K562 (cell line): ENCODE results near the gene DPP4. TPM values are rescaled to one million over a fixed set of nuclear protein-coding genes. Genes with fewer than 3 reads are reported as not detected.

Source experiments
- ATAC-seq: fragments of 200-7000 bp; cut with Tn5 transposase; 3 replicates; pipeline ENCODE4 v1.9.1; 2020; ENCODE audit warnings: moderate library complexity
- BruUV-seq: library from RNA; stranded (reverse); fragments of 400-500 nt; replicated peaks from 2 replicates; lab custom pipeline; 2021; lab: Mats Ljungman, UMichigan
- CTCF ChIA-PET: fragments of 300-600 bp; formaldehyde crosslinking; extraction: SDS; loops from one replicate; lab custom pipeline; 2021; ENCODE audit warnings: low intra/inter-chr PET ratio; lab: Yijun Ruan, JAX
- POLR2A ChIA-PET: fragments of 300-600, 350-650 bp; sonication (Branson Sonifier 250); formaldehyde crosslinking; extraction: SDS; loops from one replicate; lab custom pipeline; 2021; ENCODE audit warnings: antibody characterized with exemption, inconsistent platforms; lab: Yijun Ruan, JAX
- DNase-seq, 4 experiments: peaks; one replicate each; pipeline versions ENCODE4 v3.0.0 to v3.0.0-alpha.2; 2011 to 2018; ENCODE audit warnings: low spot score in 3 of 4, mixed read lengths in 3 of 4; ENCODE audit errors: extremely low read depth in 1 of 4
- FAIRE-seq: peaks from 2 replicates; lab custom pipeline; 2011; peaks lifted over from hg19 to GRCh38; lab: Jason Lieb, UNC
- H2AFZ ChIP-seq: 2 replicates; pipeline ENCODE4 v1.6.0; 2011; ENCODE audit warnings: low read depth, low read length, control low read depth, inconsistent platforms
- H3K27ac ChIP-seq: fragments of 200-600 bp; 3 replicates; pipeline ENCODE4 v1.8.0; 2011; ENCODE audit warnings: low read depth, mild to moderate bottlenecking, control low read depth, inconsistent platforms, low read length, moderate library complexity, mixed read lengths; ENCODE audit errors: extremely low read depth
- H3K27me3 ChIP-seq, 2 experiments: fragments of 300-600 bp in 1 of 2; 2 replicates in 1 of 2; 3 replicates in 1 of 2; pipeline versions ENCODE4 v1.6.0 to v1.8.0; 2011; ENCODE audit warnings: inconsistent platforms in 2 of 2, low read length in 2 of 2, mild to moderate bottlenecking in 1 of 2, mixed read lengths in 1 of 2, moderate library complexity in 1 of 2; ENCODE audit not compliant: control insufficient read depth in 2 of 2, insufficient read depth in 2 of 2
- H3K36me3 ChIP-seq: fragments of 300-600 bp; 3 replicates; pipeline ENCODE4 v1.8.0; 2011; ENCODE audit warnings: mild to moderate bottlenecking, low read length, inconsistent platforms; ENCODE audit not compliant: control insufficient read depth, insufficient read depth
- H3K4me1 ChIP-seq, 2 experiments: fragments of 200-600 bp in 1 of 2; replicated peaks in 1 of 2; 2 replicates in 1 of 2; 3 replicates in 1 of 2; pipeline versions ENCODE4 v1.5.1 to v1.8.0; 2011; ENCODE audit warnings: inconsistent platforms in 2 of 2, low read length in 2 of 2, mild to moderate bottlenecking in 1 of 2, mixed read lengths in 1 of 2, moderate library complexity in 1 of 2; ENCODE audit not compliant: control insufficient read depth in 2 of 2, insufficient read depth in 2 of 2
- H3K4me2 ChIP-seq: 2 replicates; pipeline ENCODE4 v1.6.1; 2011; ENCODE audit warnings: low read length, control low read depth, inconsistent platforms, mixed read lengths; ENCODE audit not compliant: insufficient read depth
- H3K4me3 ChIP-seq: fragments of 200-600 bp; sonication (generic), shearing (Covaris generic); 2 replicates; pipeline ENCODE4 v1.5.1; 2016; ENCODE audit warnings: control low read depth, inconsistent platforms
- H3K79me2 ChIP-seq: fragments of 200-600 bp; 3 replicates; pipeline ENCODE4 v1.8.0; 2011; ENCODE audit warnings: low read length, inconsistent platforms; ENCODE audit not compliant: control insufficient read depth, insufficient read depth
- H3K9ac ChIP-seq, 2 experiments: 2 replicates each; pipeline versions ENCODE4 v1.6.0 to v1.6.1; 2011; ENCODE audit warnings: low read depth in 2 of 2, low read length in 2 of 2, control low read depth in 1 of 2, inconsistent platforms in 1 of 2, mild to moderate bottlenecking in 1 of 2, mixed read lengths in 1 of 2; ENCODE audit not compliant: insufficient read depth in 1 of 2
- H3K9me1 ChIP-seq: one replicate; pipeline ENCODE4 v1.6.0; 2011; ENCODE audit warnings: inconsistent platforms, mild to moderate bottlenecking, low read length, moderate library complexity; ENCODE audit not compliant: control insufficient read depth, insufficient read depth
- H3K9me3 ChIP-seq: replicated peaks from 2 replicates; pipeline ENCODE4 v1.5.1; 2011; ENCODE audit warnings: low read depth, low read length, inconsistent platforms; ENCODE audit not compliant: control insufficient read depth, insufficient read depth
- H4K20me1 ChIP-seq: replicated peaks from 2 replicates; pipeline ENCODE4 v1.6.1; 2011; ENCODE audit warnings: low read length, inconsistent platforms, mixed read lengths; ENCODE audit not compliant: control insufficient read depth, insufficient read depth
- BCOR ChIP-seq: fragments of 450-650 bp; IDR thresholded peaks from 2 replicates; pipeline ENCODE4 v1.6.1; 2016
- HES1 ChIP-seq: fragments of 450-650 bp; IDR thresholded peaks from 2 replicates; pipeline ENCODE4 v1.6.1; 2016; ENCODE audit warnings: low read depth, mild to moderate bottlenecking, moderate library complexity
- ID3 ChIP-seq, 2 experiments: fragments of 250-450 bp in 1 of 2; fragments of 450-650 bp in 1 of 2; sonication (Bioruptor Pico) in 1 of 2; IDR thresholded peaks; 2 replicates each; pipeline versions ENCODE4 v1.6.1 to v1.8.0; 2016 to 2021; ENCODE audit warnings: mild to moderate bottlenecking in 2 of 2, moderate library complexity in 2 of 2, missing compliant biosample characterization in 1 of 2, missing genetic modification characterization in 1 of 2
- KLF16 ChIP-seq: IDR thresholded peaks from 2 replicates; pipeline ENCODE4 v1.6.1; 2016; ENCODE audit warnings: antibody characterized with exemption
- KLF6 ChIP-seq: fragments of 250-450 bp; sonication (Bioruptor Pico); IDR thresholded peaks from 2 replicates; pipeline ENCODE4 v1.4.0; 2020; ENCODE audit warnings: mild to moderate bottlenecking, moderate library complexity, borderline replicate concordance
- MYC ChIP-seq, 2 experiments: fragments of 250-450 bp in 1 of 2; sonication (Bioruptor Pico) in 1 of 2; IDR thresholded peaks; 2 replicates each; pipeline versions ENCODE4 v1.5.1 to v1.6.1; 2012 to 2021; ENCODE audit warnings: low read depth in 2 of 2, borderline replicate concordance in 1 of 2, improper control_type of control experiment in 1 of 2, low read length in 1 of 2, mild to moderate bottlenecking in 1 of 2, moderate library complexity in 1 of 2
- PCBP1 ChIP-seq: fragments of 200-400 bp; formaldehyde crosslinking; IDR thresholded peaks from 2 replicates; pipeline ENCODE4 v1.6.1; 2018; ENCODE audit warnings: mild to moderate bottlenecking, low read depth, low read length; ENCODE audit not compliant: poor library complexity, severe bottlenecking
- PHF21A ChIP-seq: fragments of 450-650 bp; IDR thresholded peaks from 2 replicates; pipeline ENCODE4 v1.6.1; 2017; ENCODE audit warnings: low read depth, borderline replicate concordance
- POU5F1 ChIP-seq: fragments of 150-350 bp; IDR thresholded peaks from 2 replicates; pipeline ENCODE4 v1.6.1; 2014; ENCODE audit warnings: borderline replicate concordance, low read length, low read depth, mild to moderate bottlenecking; ENCODE audit not compliant: partially characterized antibody
- TCF3 ChIP-seq: sonication (generic); formaldehyde crosslinking; IDR thresholded peaks from 2 replicates; pipeline ENCODE4 v1.4.0; 2020; ENCODE audit warnings: mild to moderate bottlenecking, missing genetic modification reagents
- ZKSCAN1 ChIP-seq: fragments of 150-350 bp; IDR thresholded peaks from 2 replicates; pipeline ENCODE4 v1.6.1; 2016; ENCODE audit warnings: low read depth, low read length
- ZNF134 ChIP-seq: fragments of 250-450 bp; sonication (Bioruptor Pico); conservative IDR thresholded peaks from 2 replicates; pipeline ENCODE4 v1.4.0; 2020
- ZNF280A ChIP-seq: fragments of 450-650 bp; IDR thresholded peaks from 2 replicates; pipeline ENCODE4 v1.6.1; 2018; ENCODE audit warnings: mild to moderate bottlenecking, low read depth; ENCODE audit not compliant: partially characterized antibody
- ZNF316 ChIP-seq: fragments of 450-650 bp; IDR thresholded peaks from 2 replicates; pipeline ENCODE4 v1.6.1; 2016
- ZNF79 ChIP-seq: fragments of 250-450 bp; sonication (Bioruptor Pico); IDR thresholded peaks from 2 replicates; pipeline ENCODE4 v1.4.0; 2020; ENCODE audit warnings: low read depth, mild to moderate bottlenecking, moderate library complexity
- in situ Hi-C: fragments of 300-500 bp; cut with MboI; formaldehyde crosslinking; loops from 4 replicates; pipeline ENCODE4 v1.15.0; 2018; ENCODE audit warnings: inconsistent platforms, mixed read lengths
- intact Hi-C: fragments of 100-400 bp; cut with micrococcal nuclease; formaldehyde crosslinking; loops from 2 replicates; pipeline ENCODE4 v1.14.2; 2022
- polyA plus RNA-seq, 8 experiments: library from polyadenylated mRNA; depleted of rRNA in 4 of 8; stranded (reverse) in 5 of 8; unstranded in 3 of 8; fragments of >200 nt; fragmentation: Nextera tagmentation in 2 of 8; fragmentation: Illumina TruSeq in 1 of 8; extraction: Ambion mirVana in 2 of 8; extraction: Trizol in 1 of 8; gene quantifications; 2 replicates each; pipeline versions ENCODE4 v1.2.1 to v1.2.3, GENCODE V29; 2011 to 2014; ENCODE audit warnings: inconsistent platforms in 1 of 8, missing spikeins in 1 of 8
- total RNA-seq, 7 experiments: library from RNA; depleted of rRNA in 6 of 7; stranded (reverse); fragments of >200 nt in 6 of 7; fragmentation: Illumina TruSeq in 2 of 7; extraction: Trizol in 2 of 7; gene quantifications; 2 replicates each; pipeline versions ENCODE4 v1.2.1 to v1.2.3, GENCODE V29; 2011 to 2021; ENCODE audit warnings: low replicate concordance in 1 of 7

The DPP4 gene
- total and polyA plus RNA-seq, 9 of the 15 experiments (the other 6 are each of a cell fraction or from before 2014, with no cell fraction given) = 0.11 TPM; not detected in 8

GRCh38 chr2:162072976-162073887 is 783 bp downstream of the DPP4 start (continued):
- TF ChIP-seq ID3 (CRISPR knock-in tag; IDR thresholded peaks at IDR 0.05) (no peak), ID3 (tag; IDR thresholded peaks at IDR 0.05) (no peak), ZNF280A (no peak), PCBP1 (no peak), ZNF79 (no peak)
- TF ChIP-seq, all 486 proteins: peak for 0

GRCh38 chr2:162072181-162072702 is 1.8 kb downstream of the DPP4 start:
- ChIA-PET POLR2A (no interaction called here), CTCF (no interaction called here)
- Histone ChIP-seq H4K20me1 (no peaks in the 10 kb centered on the region), H3K27me3 (0 out of 5 replicates have a peak, but pooled peaks cover 0 to 9% of the 10 kb centered on the region in 2 experiments), H3K4me2 (no peak overlapping the region), H3K79me2 (no peaks in the 10 kb centered on the region), H2AFZ (no peak overlapping the region), H3K9me1 (no peaks in the 10 kb centered on the region), H3K36me3 (no peaks in the 10 kb centered on the region), H3K27ac (no peak overlapping the region), H3K4me1 (no peaks in the 10 kb centered on the region), H3K9ac (no peak overlapping the region), H3K4me3 (no peak overlapping the region), H3K9me3 (no peaks in the 10 kb centered on the region; the same call in 1 of the 2 replicates)
- BruUV-seq = no TSS peak
- DNase-seq (no peak), FAIRE-seq (no peak), ATAC-seq (no peak)
- intact Hi-C loops (no loop called here), in situ Hi-C loops (no loop called here)
- TF ChIP-seq ZKSCAN1 (no peak), KLF6 (CRISPR knock-in tag) (no peak), ZNF134 (CRISPR knock-in tag) (no peak), POU5F1 (no peak), TCF3 (CRISPR knock-in tag) (no peak), BCOR (no peak), KLF16 (no peak), HES1 (no peak), MYC (IDR thresholded peaks at IDR 0.05; ENCODE audit: low read depth, low read length) (no peak), MYC (CRISPR knock-in tag; IDR thresholded peaks at IDR 0.05; ENCODE audit: borderline replicate concordance, low read depth) (no peak), PHF21A (no peak), ZNF316 (no peak)
